ENCODE results near the gene RFX1.

GRCh38 chr19:13932911-13933393, 73.2 kb downstream of the RFX1 start:
- TF ChIP-seq CTCF (conservative IDR thresholded peaks at IDR 0.05) (no peak), EZH2 (IDR thresholded peaks at IDR 0.05; ENCODE audit: low read depth) (no peak)

Measured in PC-9 (cell line).